ENCODE measurements around the gene PRKCH.
"Not testable (repeated sequence)": the region's sequence is repeated elsewhere in the genome, so short reads cannot be mapped to it uniquely, and the experiment has no call there.

PRKCH gene

GRCh38 chr14:61526405-61527312 is 205.3 kb downstream of the PRKCH start:
- Histone ChIP-seq H3K27ac (ENCODE audit: low read length) (no peak overlapping the region), H3K36me3 (ENCODE audit: control insufficient read depth, low read depth, low read length) (no peaks in the 10 kb centered on the region), H3K9me3 (ENCODE audit: control insufficient read depth, low read depth, low read length) (no peaks in the 10 kb centered on the region), H3K9ac (ENCODE audit: low read length) (no peak overlapping the region), H3K4me3 (ENCODE audit: low read length) (no peak overlapping the region), H3K4me1 (ENCODE audit: control insufficient read depth, low read depth, low read length) (peaks cover 16% of the 10 kb centered on the region), H3K27me3 (ENCODE audit: control insufficient read depth, insufficient read depth, low read length) (no peaks in the 10 kb centered on the region)

DNA sequence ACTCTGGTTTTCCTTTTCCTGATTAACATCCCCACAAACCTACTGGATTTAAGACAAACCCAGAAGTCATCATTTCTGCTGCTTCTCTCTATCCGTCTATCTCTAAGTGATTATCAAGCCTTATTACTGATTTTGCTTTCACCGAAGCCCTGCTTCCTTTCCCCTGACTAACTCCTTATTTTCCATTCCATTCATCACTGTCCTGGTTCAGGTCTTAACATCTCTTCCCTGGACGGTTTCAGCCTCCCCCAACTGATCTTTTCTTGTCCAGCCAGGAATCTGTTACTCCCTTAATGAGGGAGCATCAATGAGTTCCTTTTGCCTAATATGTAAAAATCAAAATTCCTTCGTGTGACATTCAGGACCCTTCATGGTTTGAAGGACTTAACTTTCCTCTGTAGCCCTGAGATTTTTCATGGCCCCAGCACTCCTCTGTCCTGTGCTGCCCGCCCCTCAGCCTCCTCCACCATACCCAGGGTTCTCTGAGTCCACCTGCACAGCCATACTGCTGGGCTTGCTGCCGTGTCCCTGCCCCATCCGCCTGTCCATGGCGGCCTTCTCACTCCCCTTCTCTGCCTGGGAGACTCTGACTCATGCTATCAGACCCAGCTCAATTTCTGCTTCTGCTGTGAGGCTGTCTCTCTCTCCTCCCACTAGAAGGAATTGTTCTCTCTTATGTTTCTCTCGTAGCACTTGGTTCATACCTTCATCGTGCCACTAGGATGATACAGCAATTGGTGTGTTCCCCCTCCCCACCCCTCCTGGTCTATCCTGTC is 206.1 kb downstream of the PRKCH start:
- H3K27ac ChIP-seq (ENCODE audit: low read length) = no peak overlapping the region
- H3K4me3 ChIP-seq (ENCODE audit: low read length) = no peak overlapping the region
- no peaks in the 10 kb centered on the region for H3K36me3 ChIP-seq (ENCODE audit: control insufficient read depth, low read depth, low read length)
- no peaks in the 10 kb centered on the region for H3K9me3 ChIP-seq (ENCODE audit: control insufficient read depth, low read depth, low read length)
- H3K4me1 ChIP-seq (ENCODE audit: control insufficient read depth, low read depth, low read length) = peaks cover 16% of the 10 kb centered on the region
- no peaks in the 10 kb centered on the region for H3K27me3 ChIP-seq (ENCODE audit: control insufficient read depth, insufficient read depth, low read length)
- no peak overlapping the region for H3K9ac ChIP-seq (ENCODE audit: low read length)

- Histone ChIP-seq H3K36me3 (ENCODE audit: control insufficient read depth, low read depth, low read length) (no peaks in the 10 kb centered on the region), H3K27me3 (ENCODE audit: control insufficient read depth, insufficient read depth, low read length) (no peaks in the 10 kb centered on the region), H3K4me3 (ENCODE audit: low read length) (no peak overlapping the region), H3K9ac (ENCODE audit: low read length) (no peak overlapping the region), H3K9me3 (ENCODE audit: control insufficient read depth, low read depth, low read length) (no peaks in the 10 kb centered on the region), H3K4me1 (ENCODE audit: control insufficient read depth, low read depth, low read length) (peaks cover 16% of the 10 kb centered on the region), H3K27ac (ENCODE audit: low read length) (no peak overlapping the region)
Observed at GRCh38 chr14:61528591-61529021, 207.2 kb downstream of the PRKCH start.

DNA sequence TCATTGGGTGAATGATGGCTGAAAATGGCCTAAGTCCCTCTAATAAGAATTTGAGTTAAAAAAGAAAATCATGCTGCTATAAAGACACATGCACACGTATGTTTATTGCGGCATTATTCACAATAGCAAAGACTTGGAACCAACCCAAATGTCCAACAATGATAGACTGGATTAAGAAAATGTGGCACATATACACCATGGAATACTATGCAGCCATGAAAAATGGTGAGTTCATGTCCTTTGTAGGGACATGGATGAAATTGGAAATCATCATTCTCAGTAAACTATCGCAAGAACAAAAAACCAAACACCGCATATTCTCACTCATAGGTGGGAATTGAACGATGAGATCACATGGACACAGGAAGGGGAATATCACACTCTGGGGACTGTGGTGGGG is 208.0 kb downstream of the PRKCH start:
- not testable (repeated sequence) for H3K9me3 ChIP-seq (ENCODE audit: control insufficient read depth, low read depth, low read length); H3K4me3 ChIP-seq (ENCODE audit: low read length); H3K9ac ChIP-seq (ENCODE audit: low read length); H3K36me3 ChIP-seq (ENCODE audit: control insufficient read depth, low read depth, low read length); H3K27me3 ChIP-seq (ENCODE audit: control insufficient read depth, insufficient read depth, low read length); H3K27ac ChIP-seq (ENCODE audit: low read length)
- peaks cover 11% of the 10 kb centered on the region for H3K4me1 ChIP-seq (ENCODE audit: control insufficient read depth, low read depth, low read length)

DNA sequence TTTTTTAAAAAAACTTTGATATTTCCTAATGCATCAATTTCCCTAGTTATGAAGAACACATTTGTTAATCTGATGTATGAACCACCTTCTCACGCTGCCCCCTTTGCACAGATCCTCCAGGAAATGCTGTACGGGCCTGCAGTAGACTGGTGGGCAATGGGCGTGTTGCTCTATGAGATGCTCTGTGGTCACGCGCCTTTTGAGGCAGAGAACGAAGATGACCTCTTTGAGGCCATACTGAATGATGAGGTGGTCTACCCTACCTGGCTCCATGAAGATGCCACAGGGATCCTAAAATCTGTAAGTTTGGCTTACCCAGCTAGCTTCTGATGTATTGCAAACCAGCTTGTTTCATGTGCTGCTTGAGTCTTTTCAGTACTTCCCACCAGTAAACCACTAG is 208.9 kb downstream of the PRKCH start:
- Histone ChIP-seq H3K9ac (ENCODE audit: low read length) (no peak overlapping the region), H3K27ac (ENCODE audit: low read length) (no peak overlapping the region), H3K27me3 (ENCODE audit: control insufficient read depth, insufficient read depth, low read length) (no peaks in the 10 kb centered on the region), H3K9me3 (ENCODE audit: control insufficient read depth, low read depth, low read length) (no peaks in the 10 kb centered on the region), H3K4me3 (ENCODE audit: low read length) (no peak overlapping the region), H3K36me3 (ENCODE audit: control insufficient read depth, low read depth, low read length) (no peaks in the 10 kb centered on the region), H3K4me1 (ENCODE audit: control insufficient read depth, low read depth, low read length) (peaks cover 8% of the 10 kb centered on the region)

- Histone ChIP-seq H3K27me3 (ENCODE audit: control insufficient read depth, insufficient read depth, low read length) (no peaks in the 10 kb centered on the region), H3K36me3 (ENCODE audit: control insufficient read depth, low read depth, low read length) (no peaks in the 10 kb centered on the region), H3K4me1 (ENCODE audit: control insufficient read depth, low read depth, low read length) (peaks cover 8% of the 10 kb centered on the region), H3K9ac (ENCODE audit: low read length) (no peak overlapping the region), H3K9me3 (ENCODE audit: control insufficient read depth, low read depth, low read length) (no peaks in the 10 kb centered on the region), H3K27ac (ENCODE audit: low read length) (no peak overlapping the region), H3K4me3 (ENCODE audit: low read length) (no peak overlapping the region)
Observed at GRCh38 chr14:61530896-61531295, 209.5 kb downstream of the PRKCH start.

DNA sequence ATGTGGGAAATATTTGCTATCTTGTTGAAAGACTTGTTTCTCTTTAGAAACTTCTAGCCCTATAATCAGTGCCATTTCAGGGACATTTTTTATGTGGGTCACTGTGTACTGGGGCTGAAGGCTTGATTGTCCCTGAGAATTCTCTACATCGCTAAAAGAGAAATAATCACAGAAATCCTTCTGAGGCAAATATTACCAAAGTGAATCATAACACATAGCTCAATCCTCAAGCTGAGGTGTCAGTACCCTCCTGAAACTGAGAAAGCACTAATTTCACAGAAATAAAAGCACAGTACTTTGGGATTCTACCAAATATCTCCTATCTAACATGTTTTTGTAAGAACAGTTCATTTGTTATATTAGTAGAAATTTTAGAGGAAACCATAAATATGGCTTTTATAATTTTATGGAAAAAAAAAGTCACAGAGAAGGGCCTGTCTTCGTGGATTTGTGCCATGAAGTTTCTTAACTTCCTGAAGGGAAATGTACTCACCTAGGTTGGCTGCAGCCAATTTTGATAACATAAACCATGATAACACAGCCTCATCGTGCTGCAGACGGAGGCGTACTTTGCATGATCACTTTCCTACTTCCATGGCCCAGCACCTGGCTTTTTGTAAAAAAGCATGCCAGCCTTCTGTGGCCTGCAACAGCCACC is 210.2 kb downstream of the PRKCH start:
- H3K4me1 ChIP-seq (ENCODE audit: control insufficient read depth, low read depth, low read length) = peaks cover 9% of the 10 kb centered on the region

GRCh38 chr14:61532123-61532505 is 210.7 kb downstream of the PRKCH start:
- Histone ChIP-seq H3K27ac (ENCODE audit: low read length) (no peak overlapping the region), H3K9ac (ENCODE audit: low read length) (no peak overlapping the region), H3K4me1 (ENCODE audit: control insufficient read depth, low read depth, low read length) (peaks cover 11% of the 10 kb centered on the region), H3K9me3 (ENCODE audit: control insufficient read depth, low read depth, low read length) (no peaks in the 10 kb centered on the region), H3K27me3 (ENCODE audit: control insufficient read depth, insufficient read depth, low read length) (no peaks in the 10 kb centered on the region), H3K36me3 (ENCODE audit: control insufficient read depth, low read depth, low read length) (no peaks in the 10 kb centered on the region), H3K4me3 (ENCODE audit: low read length) (no peak overlapping the region)

More for the DNA sequence above, 210.2 kb downstream of the PRKCH start:
- no peak overlapping the region for H3K27ac ChIP-seq (ENCODE audit: low read length)
- no peaks in the 10 kb centered on the region for H3K9me3 ChIP-seq (ENCODE audit: control insufficient read depth, low read depth, low read length)
- no peak overlapping the region for H3K4me3 ChIP-seq (ENCODE audit: low read length)
- H3K27me3 ChIP-seq (ENCODE audit: control insufficient read depth, insufficient read depth, low read length) = no peaks in the 10 kb centered on the region
- no peaks in the 10 kb centered on the region for H3K36me3 ChIP-seq (ENCODE audit: control insufficient read depth, low read depth, low read length)
- H3K9ac ChIP-seq (ENCODE audit: low read length) = no peak overlapping the region

GRCh38 chr14:61532763-61533162 is 211.4 kb downstream of the PRKCH start:
- H3K9me3 ChIP-seq (ENCODE audit: control insufficient read depth, low read depth, low read length) = no peaks in the 10 kb centered on the region
- H3K9ac ChIP-seq (ENCODE audit: low read length) = no peak overlapping the region
- no peaks in the 10 kb centered on the region for H3K36me3 ChIP-seq (ENCODE audit: control insufficient read depth, low read depth, low read length)
- no peak overlapping the region for H3K27ac ChIP-seq (ENCODE audit: low read length)
- no peak overlapping the region for H3K4me3 ChIP-seq (ENCODE audit: low read length)
- peaks cover 13% of the 10 kb centered on the region for H3K4me1 ChIP-seq (ENCODE audit: control insufficient read depth, low read depth, low read length)
- H3K27me3 ChIP-seq (ENCODE audit: control insufficient read depth, insufficient read depth, low read length) = no peaks in the 10 kb centered on the region

DNA sequence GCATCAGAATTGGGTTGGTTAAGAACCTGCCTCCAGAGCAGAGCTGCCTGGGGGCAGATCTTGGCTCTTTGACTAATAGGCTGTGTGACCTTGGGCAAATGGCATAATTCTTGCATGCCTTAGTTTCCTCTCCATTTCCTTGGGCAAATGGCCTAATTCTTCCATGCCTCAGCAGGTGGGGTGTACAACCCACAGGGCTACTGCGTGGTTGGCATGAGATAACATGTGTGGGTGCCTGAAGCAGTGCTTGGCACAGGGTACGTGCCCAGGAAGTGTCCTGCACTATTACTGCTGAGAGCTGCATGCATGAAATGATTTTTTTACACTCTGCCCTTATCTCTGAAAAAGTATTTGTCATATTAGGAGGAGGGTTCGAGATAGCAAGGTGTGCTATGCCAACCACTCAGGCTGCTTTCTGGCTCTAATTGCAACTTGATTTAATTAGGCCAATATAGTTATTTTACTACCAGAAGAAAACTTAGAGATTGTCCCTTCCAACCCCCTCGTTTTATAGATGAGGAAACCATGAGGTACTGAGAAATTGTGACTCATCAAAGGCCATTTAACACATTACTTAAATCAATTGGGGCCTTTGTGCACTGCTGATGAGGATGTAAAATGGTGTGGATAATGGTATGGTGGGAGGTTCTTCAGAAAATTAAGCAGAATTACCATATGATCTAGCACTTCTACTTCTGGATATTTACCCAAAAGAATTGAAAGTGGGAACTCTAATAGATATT is 212.3 kb downstream of the PRKCH start:
- H3K4me1 ChIP-seq (ENCODE audit: control insufficient read depth, low read depth, low read length) = peaks cover 19% of the 10 kb centered on the region
- no peaks in the 10 kb centered on the region for H3K9me3 ChIP-seq (ENCODE audit: control insufficient read depth, low read depth, low read length)
- no peaks in the 10 kb centered on the region for H3K36me3 ChIP-seq (ENCODE audit: control insufficient read depth, low read depth, low read length)

GRCh38 chr14:61535032-61535431 is 213.7 kb downstream of the PRKCH start:
- Histone ChIP-seq H3K27ac (ENCODE audit: low read length) (no peak overlapping the region), H3K4me1 (ENCODE audit: control insufficient read depth, low read depth, low read length) (peaks cover 19% of the 10 kb centered on the region), H3K36me3 (ENCODE audit: control insufficient read depth, low read depth, low read length) (no peaks in the 10 kb centered on the region), H3K27me3 (ENCODE audit: control insufficient read depth, insufficient read depth, low read length) (no peaks in the 10 kb centered on the region), H3K4me3 (ENCODE audit: low read length) (no peak overlapping the region), H3K9ac (ENCODE audit: low read length) (no peak overlapping the region), H3K9me3 (ENCODE audit: control insufficient read depth, low read depth, low read length) (no peaks in the 10 kb centered on the region)

More for the DNA sequence above, 212.3 kb downstream of the PRKCH start:
- Histone ChIP-seq H3K27me3 (ENCODE audit: control insufficient read depth, insufficient read depth, low read length) (no peaks in the 10 kb centered on the region), H3K27ac (ENCODE audit: low read length) (no peak overlapping the region), H3K9ac (ENCODE audit: low read length) (no peak overlapping the region), H3K4me3 (ENCODE audit: low read length) (no peak overlapping the region)

All from iPS-18a (cell line).